BLaER1 treated with 17β-estradiol and CSF1 and Interleukin-3, amounts not matched to agents 10 nM and 100 nM (cell line): ENCODE results near the gene PRMT3.

Experiments
- H3K27ac ChIP-seq, 11 experiments: shearing (Covaris generic); formaldehyde crosslinking; 2 replicates each; pipeline ENCODE4 v1.8.1; 2022
- H3K27me3 ChIP-seq, 11 experiments: shearing (Covaris generic); formaldehyde crosslinking; 2 replicates each; pipeline ENCODE4 v1.8.1; 2022
- H3K36me3 ChIP-seq, 11 experiments: shearing (Covaris generic); formaldehyde crosslinking; 2 replicates each; pipeline ENCODE4 v1.8.1; 2022
- H3K4me1 ChIP-seq, 10 experiments: shearing (Covaris generic); formaldehyde crosslinking; 2 replicates each; pipeline ENCODE4 v1.8.1; 2022
- H3K4me2 ChIP-seq, 11 experiments: shearing (Covaris generic); formaldehyde crosslinking; 2 replicates each; pipeline ENCODE4 v1.8.1; 2022
- H3K4me3 ChIP-seq, 10 experiments: shearing (Covaris generic); formaldehyde crosslinking; 2 replicates each; pipeline ENCODE4 v1.8.1; 2022
- H3K9ac ChIP-seq, 11 experiments: shearing (Covaris generic); formaldehyde crosslinking; 2 replicates each; pipeline ENCODE4 v1.8.1; 2022
- H3K9me3 ChIP-seq, 11 experiments: shearing (Covaris generic); formaldehyde crosslinking; replicated peaks in 1 of 11; 2 replicates each; pipeline ENCODE4 v1.8.1; 2022
- H4K20me1 ChIP-seq, 11 experiments: shearing (Covaris generic); formaldehyde crosslinking; 2 replicates each; pipeline ENCODE4 v1.8.1; 2022
- Cebpa-rat ChIP-seq, 11 experiments: shearing (Covaris generic); IDR thresholded peaks; 2 replicates each; pipeline ENCODE4 v1.8.1; 2022

Gene PRMT3

GRCh38 chr11:20501252-20501651 is 113.7 kb downstream of the PRMT3 start:
- Histone ChIP-seq H4K20me1 (no peaks in the 10 kb centered on the region), H3K9me3 (no peaks in the 10 kb centered on the region), H3K36me3 (peaks cover 31 to 68% (median 40%) of the 10 kb centered on the region in 11 experiments), H3K27me3 (no peaks in the 10 kb centered on the region), H3K27ac (no peak overlapping the region), H3K4me3 (no peak overlapping the region), H3K4me1 (no peaks in the 10 kb centered on the region), H3K4me2 (no peak overlapping the region), H3K9ac (no peak overlapping the region)
- TF ChIP-seq Cebpa-rat (IDR thresholded peaks at IDR 0.05), result no peak

- Histone ChIP-seq H3K9me3 (no peaks in the 10 kb centered on the region), H3K27ac (no peak overlapping the region), H3K4me3 (no peak overlapping the region), H3K36me3 (peaks cover 26 to 68% (median 35%) of the 10 kb centered on the region in 11 experiments), H3K4me1 (peaks cover 0 to 3% (median 0%) of the 10 kb centered on the region in 10 experiments; a peak in 1 of 20 replicates), H3K9ac (no peak overlapping the region), H3K27me3 (no peaks in the 10 kb centered on the region), H3K4me2 (no peak overlapping the region), H4K20me1 (no peaks in the 10 kb centered on the region)
- TF ChIP-seq Cebpa-rat (IDR thresholded peaks at IDR 0.05), result no peak
Observed at GRCh38 chr11:20501971-20502370, 114.5 kb downstream of the PRMT3 start.

GRCh38 chr11:20511982-20512381 is 124.5 kb downstream of the PRMT3 start:
- Histone ChIP-seq H3K27ac (no peak overlapping the region), H3K9ac (no peak overlapping the region), H4K20me1 (no peaks in the 10 kb centered on the region), H3K4me1 (peaks cover 0 to 1% (median 0%) of the 10 kb centered on the region in 10 experiments; a peak in 1 of 20 replicates), H3K4me3 (no peak overlapping the region), H3K4me2 (no peak overlapping the region), H3K27me3 (no peaks in the 10 kb centered on the region), H3K36me3 (peaks cover 6 to 33% (median 24%) of the 10 kb centered on the region in 11 experiments; a peak in 20 of 22 replicates), H3K9me3 (no peaks in the 10 kb centered on the region)
- TF ChIP-seq Cebpa-rat (IDR thresholded peaks at IDR 0.05), result no peak

- Histone ChIP-seq H3K27ac (no peak overlapping the region), H3K9me3 (no peaks in the 10 kb centered on the region), H3K4me3 (no peak overlapping the region), H3K36me3 (peaks cover 6 to 24% (median 17%) of the 10 kb centered on the region in 11 experiments; a peak in 20 of 22 replicates), H3K9ac (no peak overlapping the region), H4K20me1 (no peaks in the 10 kb centered on the region), H3K27me3 (no peaks in the 10 kb centered on the region), H3K4me1 (no peaks in the 10 kb centered on the region), H3K4me2 (no peak overlapping the region)
- no peak for TF ChIP-seq Cebpa-rat (IDR thresholded peaks at IDR 0.05)
Observed at GRCh38 chr11:20512869-20513268, 125.4 kb downstream of the PRMT3 start.

GRCh38 chr11:20518323-20518834 is 130.9 kb downstream of the PRMT3 start:
- Histone ChIP-seq H4K20me1 (no peaks in the 10 kb centered on the region), H3K4me3 (no peak overlapping the region)

GRCh38 chr11:20522536-20522935 is 135.0 kb downstream of the PRMT3 start:
- no peaks in the 10 kb centered on the region for H3K27me3 ChIP-seq
- no peak overlapping the region for H3K4me3 ChIP-seq
- H3K4me2 ChIP-seq, result no peak overlapping the region
- TF ChIP-seq Cebpa-rat (IDR thresholded peaks at IDR 0.05), result no peak
- no peak overlapping the region for H3K9ac ChIP-seq
- H3K27ac ChIP-seq, result no peak overlapping the region
- no peaks in the 10 kb centered on the region for H3K4me1 ChIP-seq
- H3K36me3 ChIP-seq, result no peaks in the 10 kb centered on the region
- no peaks in the 10 kb centered on the region for H3K9me3 ChIP-seq
- H4K20me1 ChIP-seq, result no peaks in the 10 kb centered on the region

More at GRCh38 chr11:20518323-20518834, 130.9 kb downstream of the PRMT3 start:
- Histone ChIP-seq H3K36me3 (no peaks in the 10 kb centered on the region), H3K27ac (no peak overlapping the region), H3K27me3 (no peaks in the 10 kb centered on the region), H3K9ac (no peak overlapping the region), H3K4me2 (no peak overlapping the region), H3K9me3 (no peaks in the 10 kb centered on the region), H3K4me1 (no peaks in the 10 kb centered on the region)
- no peak for TF ChIP-seq Cebpa-rat (IDR thresholded peaks at IDR 0.05)

- no peaks in the 10 kb centered on the region for H3K36me3 ChIP-seq
- no peaks in the 10 kb centered on the region for H3K27me3 ChIP-seq
- H3K9me3 ChIP-seq, result no peaks in the 10 kb centered on the region
- H3K4me2 ChIP-seq, result no peak overlapping the region
- TF ChIP-seq Cebpa-rat (IDR thresholded peaks at IDR 0.05), result no peak
- no peak overlapping the region for H3K4me3 ChIP-seq
- H3K4me1 ChIP-seq, result no peaks in the 10 kb centered on the region
- H4K20me1 ChIP-seq, result no peaks in the 10 kb centered on the region
- no peak overlapping the region for H3K27ac ChIP-seq
- H3K9ac ChIP-seq, result no peak overlapping the region
Observed at GRCh38 chr11:20529757-20530156, 142.2 kb downstream of the PRMT3 start.

- no peak for TF ChIP-seq Cebpa-rat (IDR thresholded peaks at IDR 0.05)
- no peaks in the 10 kb centered on the region for H3K36me3 ChIP-seq
- H3K27me3 ChIP-seq, result no peaks in the 10 kb centered on the region
- H3K4me2 ChIP-seq, result no peak overlapping the region
- H3K4me1 ChIP-seq, result no peaks in the 10 kb centered on the region
- no peaks in the 10 kb centered on the region for H3K9me3 ChIP-seq
- H3K4me3 ChIP-seq, result no peak overlapping the region
- H3K27ac ChIP-seq, result no peak overlapping the region
- H3K9ac ChIP-seq, result no peak overlapping the region
- H4K20me1 ChIP-seq, result no peaks in the 10 kb centered on the region
Observed at GRCh38 chr11:20530942-20531703, 143.6 kb downstream of the PRMT3 start.

- Histone ChIP-seq H3K4me2 (no peak overlapping the region), H4K20me1 (no peaks in the 10 kb centered on the region), H3K9me3 (peaks cover 9 to 24% (median 11%) of the 10 kb centered on the region in 11 experiments; a peak in 20 of 22 replicates), H3K4me1 (no peaks in the 10 kb centered on the region), H3K27me3 (no peaks in the 10 kb centered on the region), H3K27ac (no peak overlapping the region), H3K9ac (no peak overlapping the region), H3K36me3 (no peaks in the 10 kb centered on the region), H3K4me3 (no peak overlapping the region)
- no peak for TF ChIP-seq Cebpa-rat (IDR thresholded peaks at IDR 0.05)
Observed at GRCh38 chr11:20535271-20535881, 147.9 kb downstream of the PRMT3 start.
